ENCODE data around the gene SLC4A9.
"Not testable (repeated sequence)": the region's sequence is repeated elsewhere in the genome, so short reads cannot be mapped to it uniquely, and the experiment has no call there.

The SLC4A9 gene

GRCh38 chr5:140400730-140401361 lies 40.9 kb downstream of the SLC4A9 start:
- peak; percentile 91 to 95 for DNase-seq (ENCODE audit: low read depth in 2 of 2)

GRCh38 chr5:140401362-140402257 lies 41.6 kb downstream of the SLC4A9 start, which contains the start of gene ANKHD1:
Gene ANKHD1, plus strand, starts transcription at chr5:140401833. Its CDS starts 135 bp downstream, at chr5:140401968.
- DNase-seq (ENCODE audit: low read depth in 2 of 2): peak; percentile 100

- peak in 1 of 2 experiments; percentile 15 for DNase-seq (ENCODE audit: low read depth in 2 of 2)
These were observed 42.5 kb downstream of the SLC4A9 start for GRCh38 chr5:140402258-140403074.

GRCh38 chr5:140403613-140404012 lies 43.6 kb downstream of the SLC4A9 start:
- no peak for DNase-seq (ENCODE audit: low read depth in 2 of 2)

- DNase-seq (ENCODE audit: low read depth in 2 of 2): no peak
These were observed 48.8 kb downstream of the SLC4A9 start for GRCh38 chr5:140408750-140409241.

- DNase-seq (ENCODE audit: low read depth in 2 of 2): no peak
These were observed 53.2 kb downstream of the SLC4A9 start for GRCh38 chr5:140413230-140413629.

GRCh38 chr5:140417235-140417634 lies 57.2 kb downstream of the SLC4A9 start:
- no peak for DNase-seq (ENCODE audit: low read depth in 2 of 2)

GRCh38 chr5:140418862-140419520 lies 59.0 kb downstream of the SLC4A9 start:
- DNase-seq (ENCODE audit: low read depth in 2 of 2): no peak

- no peak for DNase-seq (ENCODE audit: low read depth in 2 of 2)
These were observed 60.2 kb downstream of the SLC4A9 start for GRCh38 chr5:140420226-140420570.

- no peak for DNase-seq (ENCODE audit: low read depth in 2 of 2)
These were observed 60.8 kb downstream of the SLC4A9 start for GRCh38 chr5:140420665-140421361.

GRCh38 chr5:140421375-140421774 lies 61.4 kb downstream of the SLC4A9 start:
- not testable (repeated sequence) for DNase-seq (ENCODE audit: low read depth in 2 of 2)

- no peak for DNase-seq (ENCODE audit: low read depth in 2 of 2)
These were observed 63.6 kb downstream of the SLC4A9 start for GRCh38 chr5:140423609-140424008.

- no peak for DNase-seq (ENCODE audit: low read depth in 2 of 2)
These were observed 64.1 kb downstream of the SLC4A9 start for GRCh38 chr5:140424135-140424534.
